Chondrocyte (in vitro differentiated cells): ENCODE data around the gene RNFT2. TPM values are rescaled to one million over a fixed set of nuclear protein-coding genes. Genes with fewer than 3 reads are reported as not detected.
"Not testable (repeated sequence)": the region's sequence is repeated elsewhere in the genome, so short reads cannot be mapped to it uniquely, and the experiment has no call there.

Experiments
- DNase-seq: peaks from one replicate; pipeline ENCODE4 v3.0.0; 2021; ENCODE audit warnings: mixed read lengths, low spot score
- H3K27ac Mint-ChIP-seq: one replicate; pipeline ENCODE4 v1.8.0; 2021; ENCODE audit warnings: mild to moderate bottlenecking, moderate library complexity, mixed read lengths; ENCODE audit not compliant: unreplicated experiment
- H3K27me3 Mint-ChIP-seq: 2 replicates; pipeline ENCODE4 v1.8.0; 2021; ENCODE audit warnings: low read depth, mixed read lengths
- H3K36me3 Mint-ChIP-seq: 2 replicates; pipeline ENCODE4 v1.8.0; 2021; ENCODE audit warnings: low read depth, mixed read lengths
- H3K4me1 Mint-ChIP-seq: 2 replicates; pipeline ENCODE4 v1.8.0; 2021; ENCODE audit warnings: low read depth, mild to moderate bottlenecking, mixed read lengths
- H3K4me3 Mint-ChIP-seq: one replicate; pipeline ENCODE4 v1.8.0; 2021; ENCODE audit warnings: mild to moderate bottlenecking, moderate library complexity, mixed read lengths; ENCODE audit not compliant: unreplicated experiment
- H3K9me3 Mint-ChIP-seq: 2 replicates; pipeline ENCODE4 v1.8.0; 2021; ENCODE audit warnings: low read depth, mixed read lengths
- total RNA-seq: library from RNA; stranded (reverse); gene quantifications from 3 replicates; pipeline ENCODE4 v1.2.1, GENCODE V29; 2021
- TF ChIP-seq, protein P1 (sequence below): fragments of 200-600 bp; sonication (generic); IDR thresholded peaks from 2 replicates; pipeline ENCODE4 v1.5.0; 2021; ENCODE audit warnings: antibody characterized with exemption, mild to moderate bottlenecking, moderate library complexity

RNFT2 gene
- total RNA-seq, 1 donor from 2014 or later, result 5.1 TPM

DNA sequence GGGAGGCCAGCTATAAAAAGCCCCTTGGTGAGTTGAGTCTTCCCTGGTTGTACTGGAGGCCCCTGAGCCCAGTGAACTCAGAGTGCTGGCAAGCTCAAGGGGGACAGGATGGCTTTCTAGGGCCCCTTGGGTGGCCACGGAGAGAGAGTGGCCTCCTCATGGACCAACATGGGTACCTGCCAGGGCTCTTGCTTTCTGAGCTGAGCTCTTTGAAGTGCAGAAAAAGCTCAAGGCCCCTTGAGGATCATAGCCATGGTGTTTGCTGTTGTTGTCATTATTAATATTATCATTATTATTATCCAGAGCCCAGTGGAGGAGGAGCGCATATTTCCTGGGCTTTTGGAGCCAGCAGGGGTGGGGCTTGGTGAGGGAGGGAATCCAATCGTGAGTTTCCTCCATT is 6.7 kb downstream of the RNFT2 start:
- H3K4me3 Mint-ChIP-seq, result no peak overlapping the region
- no peaks in the 10 kb centered on the region for H3K36me3 Mint-ChIP-seq
- no peak overlapping the region for H3K27ac Mint-ChIP-seq
- DNase-seq, result no peak
- no peaks in the 10 kb centered on the region for H3K9me3 Mint-ChIP-seq
- H3K4me1 Mint-ChIP-seq, result no peaks in the 10 kb centered on the region
- H3K27me3 Mint-ChIP-seq, result no peaks in the 10 kb centered on the region
- TF ChIP-seq, protein P1, sequence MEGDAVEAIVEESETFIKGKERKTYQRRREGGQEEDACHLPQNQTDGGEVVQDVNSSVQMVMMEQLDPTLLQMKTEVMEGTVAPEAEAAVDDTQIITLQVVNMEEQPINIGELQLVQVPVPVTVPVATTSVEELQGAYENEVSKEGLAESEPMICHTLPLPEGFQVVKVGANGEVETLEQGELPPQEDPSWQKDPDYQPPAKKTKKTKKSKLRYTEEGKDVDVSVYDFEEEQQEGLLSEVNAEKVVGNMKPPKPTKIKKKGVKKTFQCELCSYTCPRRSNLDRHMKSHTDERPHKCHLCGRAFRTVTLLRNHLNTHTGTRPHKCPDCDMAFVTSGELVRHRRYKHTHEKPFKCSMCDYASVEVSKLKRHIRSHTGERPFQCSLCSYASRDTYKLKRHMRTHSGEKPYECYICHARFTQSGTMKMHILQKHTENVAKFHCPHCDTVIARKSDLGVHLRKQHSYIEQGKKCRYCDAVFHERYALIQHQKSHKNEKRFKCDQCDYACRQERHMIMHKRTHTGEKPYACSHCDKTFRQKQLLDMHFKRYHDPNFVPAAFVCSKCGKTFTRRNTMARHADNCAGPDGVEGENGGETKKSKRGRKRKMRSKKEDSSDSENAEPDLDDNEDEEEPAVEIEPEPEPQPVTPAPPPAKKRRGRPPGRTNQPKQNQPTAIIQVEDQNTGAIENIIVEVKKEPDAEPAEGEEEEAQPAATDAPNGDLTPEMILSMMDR, result no peak

DNA sequence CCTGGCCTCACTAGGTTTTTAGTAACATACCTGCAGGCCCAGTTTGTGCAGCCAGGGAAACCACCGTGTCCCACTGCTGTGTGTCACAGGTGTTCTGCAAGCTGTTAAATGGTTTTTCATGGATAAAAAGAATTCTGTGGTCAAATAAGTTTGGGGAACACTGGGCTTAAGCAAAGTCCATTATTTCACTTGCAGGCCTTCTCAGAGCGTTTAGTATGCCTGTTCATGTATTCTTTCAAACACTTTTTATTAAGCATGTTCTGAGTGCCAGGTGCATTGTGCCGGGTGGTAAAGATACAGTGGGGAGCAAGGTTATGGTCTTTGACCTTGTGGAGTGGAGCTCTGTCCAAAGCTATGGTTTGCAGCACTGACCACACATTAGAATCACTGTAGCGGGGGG is 7.4 kb downstream of the RNFT2 start:
- TF ChIP-seq, protein P1, result no peak
- Mint-ChIP-seq H3K4me1 (no peaks in the 10 kb centered on the region), H3K36me3 (no peaks in the 10 kb centered on the region), H3K4me3 (no peak overlapping the region), H3K9me3 (no peaks in the 10 kb centered on the region), H3K27ac (no peak overlapping the region), H3K27me3 (no peaks in the 10 kb centered on the region)
- no peak for DNase-seq

DNA sequence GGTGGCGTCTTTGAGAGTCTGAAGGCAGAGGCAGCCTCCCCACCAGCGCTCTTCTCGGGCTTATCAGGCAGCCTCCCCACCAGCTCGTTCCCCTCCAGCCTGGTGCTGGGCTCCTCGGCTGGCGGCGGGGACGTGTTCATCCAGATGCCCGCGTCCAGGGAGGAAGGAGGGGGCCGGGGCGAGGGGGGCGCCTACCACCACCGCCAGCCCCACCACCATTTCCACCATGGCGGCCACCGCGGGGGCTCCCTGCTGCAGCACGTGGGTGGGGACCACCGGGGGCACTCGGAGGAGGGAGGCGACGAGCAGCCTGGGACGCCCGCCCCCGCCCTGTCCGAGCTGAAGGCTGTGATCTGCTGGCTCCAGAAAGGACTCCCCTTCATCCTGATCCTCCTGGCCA is 11.8 kb downstream of the RNFT2 start:
- Mint-ChIP-seq H3K9me3 (peaks cover 3% of the 10 kb centered on the region), H3K27ac (no peak overlapping the region), H3K36me3 (no peaks in the 10 kb centered on the region), H3K27me3 (no peaks in the 10 kb centered on the region), H3K4me1 (no peaks in the 10 kb centered on the region), H3K4me3 (no peak overlapping the region)
- TF ChIP-seq, protein P1, result no peak
- no peak for DNase-seq

DNA sequence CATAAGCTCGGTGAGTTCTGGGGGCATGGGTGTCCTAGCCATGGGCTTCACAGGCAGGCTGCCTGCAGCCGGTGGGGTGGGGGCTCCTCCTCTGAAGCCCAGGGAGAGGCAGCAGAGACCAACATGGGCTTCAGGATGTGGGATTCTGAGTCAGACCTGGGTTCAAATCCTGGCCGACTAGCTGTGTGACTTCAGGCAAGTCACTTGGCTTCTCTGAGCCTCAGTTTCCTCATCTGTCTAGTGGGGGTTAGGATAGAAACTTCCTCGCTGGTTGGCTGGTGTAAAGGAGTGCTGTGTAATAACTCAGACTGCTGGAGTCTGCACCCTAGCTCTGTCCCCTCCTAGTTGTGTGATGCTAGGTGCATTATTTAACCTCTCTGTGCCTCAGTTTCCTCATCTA is 12.2 kb downstream of the RNFT2 start:
- H3K27me3 Mint-ChIP-seq, result no peaks in the 10 kb centered on the region
- H3K4me3 Mint-ChIP-seq, result no peak overlapping the region
- DNase-seq, result no peak
- H3K9me3 Mint-ChIP-seq, result peaks cover 3% of the 10 kb centered on the region
- H3K36me3 Mint-ChIP-seq, result no peaks in the 10 kb centered on the region
- TF ChIP-seq, protein P1, result no peak
- no peaks in the 10 kb centered on the region for H3K4me1 Mint-ChIP-seq
- H3K27ac Mint-ChIP-seq, result no peak overlapping the region

DNA sequence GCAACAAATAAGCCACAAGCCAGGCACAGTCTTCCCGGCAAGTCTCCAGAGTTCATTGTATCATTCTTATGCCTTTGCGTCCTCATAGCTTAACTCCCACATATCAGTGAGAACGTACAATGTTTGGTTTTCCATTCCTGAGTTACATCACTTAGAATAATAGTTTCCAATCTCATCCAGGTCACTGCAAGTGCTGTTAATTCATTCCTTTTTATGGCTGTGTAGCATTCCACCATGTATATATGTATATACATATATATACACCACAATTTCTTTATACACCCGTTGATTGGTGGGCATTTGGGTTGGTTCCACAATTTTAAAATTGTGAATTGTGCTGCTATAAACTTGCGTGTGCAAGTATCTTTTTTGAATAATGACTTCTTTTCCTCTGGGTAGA is 16.0 kb downstream of the RNFT2 start:
- not testable (repeated sequence) for H3K36me3 Mint-ChIP-seq, H3K4me1 Mint-ChIP-seq, H3K27me3 Mint-ChIP-seq, DNase-seq, H3K9me3 Mint-ChIP-seq, H3K27ac Mint-ChIP-seq, H3K4me3 Mint-ChIP-seq

DNA sequence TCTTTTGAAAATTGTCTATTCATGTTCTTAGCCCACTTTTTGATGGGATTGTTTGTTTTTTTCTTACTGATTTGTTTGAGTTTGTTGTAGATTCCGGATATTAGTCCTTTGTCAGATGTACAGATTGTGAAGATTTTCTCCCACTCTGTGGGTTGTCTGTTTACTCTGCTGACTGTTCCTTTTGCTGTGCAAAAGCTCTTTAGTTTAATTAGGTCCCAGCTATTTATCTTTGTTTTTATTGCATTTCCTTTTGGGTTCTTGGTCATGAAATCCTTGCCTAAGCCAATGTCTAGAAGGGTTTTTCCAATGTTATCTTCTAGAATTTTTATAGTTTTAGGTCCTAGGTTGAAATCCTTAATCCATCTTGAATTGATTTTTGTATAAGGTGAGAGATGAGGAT is 16.7 kb downstream of the RNFT2 start:
- H3K4me3 Mint-ChIP-seq, H3K4me1 Mint-ChIP-seq, H3K27me3 Mint-ChIP-seq, H3K27ac Mint-ChIP-seq, H3K9me3 Mint-ChIP-seq, H3K36me3 Mint-ChIP-seq, DNase-seq: not testable (repeated sequence)
